Gastrocnemius medialis (tissue), 4 donors: ENCODE results near the gene SHANK1. TPM values are rescaled to one million over a fixed set of nuclear protein-coding genes. Genes with fewer than 3 reads are reported as not detected.

Experiments
- ATAC-seq, 2 donors: fragments of 150-250 bp; one replicate each; pipeline ENCODE4 v1.9.1; 2016
- DNase-seq, 2 donors: peaks; one replicate each; pipeline ENCODE4 v3.0.0-alpha.2; 2019
- H3K27ac ChIP-seq, 4 donors: fragments of 200-600 bp; sonication (generic); 1 replicate in 1 of 4; 2 replicates in 3 of 4; pipeline ENCODE4 v1.5.1; 2016 to 2018; ENCODE audit warnings: mild to moderate bottlenecking in 2 of 4, moderate library complexity in 1 of 4
- H3K27me3 ChIP-seq, 3 donors: fragments of 200-600 bp; sonication (generic) in 2 of 3; 1 replicate in 1 of 3; 2 replicates in 2 of 3; pipeline versions ENCODE4 v1.5.1 to v1.6.0; 2016 to 2019; ENCODE audit warnings: mild to moderate bottlenecking in 1 of 3, moderate library complexity in 1 of 3
- H3K36me3 ChIP-seq, 2 donors: fragments of 200-600 bp; sonication (generic) in 1 of 2; one replicate each; pipeline ENCODE4 v1.5.1; 2017 to 2018
- H3K4me1 ChIP-seq, 2 donors: fragments of 200-600 bp; sonication (generic) in 1 of 2; one replicate each; pipeline ENCODE4 v1.5.1; 2016 to 2017; ENCODE audit warnings: mild to moderate bottlenecking in 2 of 2
- H3K4me3 ChIP-seq, 4 donors: fragments of 200-600 bp; sonication (generic) in 3 of 4; 1 replicate in 1 of 4; 2 replicates in 3 of 4; pipeline ENCODE4 v1.5.1; 2016 to 2019; ENCODE audit warnings: mild to moderate bottlenecking in 2 of 4
- H3K9me3 ChIP-seq, 3 donors: fragments of 200-600 bp; sonication (generic) in 2 of 3; 1 replicate in 1 of 3; 2 replicates in 2 of 3; pipeline ENCODE4 v1.5.1; 2016 to 2019
- CTCF ChIP-seq, 5 experiments: fragments of 450-650 bp in 3 of 5; fragments of 200-600 bp in 2 of 5; sonication (generic) in 2 of 5; IDR thresholded peaks in 4 of 5; conservative IDR thresholded peaks in 1 of 5; 1 replicate in 4 of 5; 2 replicates in 1 of 5; pipeline ENCODE4 v1.5.1; 2016 to 2019; ENCODE audit warnings: antibody characterized with exemption in 5 of 5, mild to moderate bottlenecking in 3 of 5, moderate library complexity in 3 of 5
- POLR2A ChIP-seq, 2 donors: fragments of 450-650 bp; IDR thresholded peaks; one replicate each; pipeline ENCODE4 v1.6.1; 2017; ENCODE audit warnings: antibody characterized with exemption in 2 of 2, mild to moderate bottlenecking in 2 of 2, moderate library complexity in 2 of 2
- in situ Hi-C, 4 donors: fragments of 200-750 bp; cut with MboI; loops; one replicate each; pipeline versions ENCODE4 v1.15.0 to v1.8.0; 2017; ENCODE audit warnings: low sequenced_read_pairs in 4 of 4
- intact Hi-C: fragments of 100-400 bp; cut with DNase I; formaldehyde crosslinking; loops from one replicate; pipeline ENCODE4 v1.15.1; 2023; ENCODE audit warnings: low total_unique reads
- total RNA-seq, 4 donors: library from RNA; depleted of rRNA; stranded (reverse); fragments of >200 nt; gene quantifications; one replicate each; pipeline versions ENCODE4 v1.1.0 to v1.2.3, GENCODE V29; 2016

Gene SHANK1
- total RNA-seq, 4 donors from 2014 or later = 0.68 TPM; not detected in 3

DNA sequence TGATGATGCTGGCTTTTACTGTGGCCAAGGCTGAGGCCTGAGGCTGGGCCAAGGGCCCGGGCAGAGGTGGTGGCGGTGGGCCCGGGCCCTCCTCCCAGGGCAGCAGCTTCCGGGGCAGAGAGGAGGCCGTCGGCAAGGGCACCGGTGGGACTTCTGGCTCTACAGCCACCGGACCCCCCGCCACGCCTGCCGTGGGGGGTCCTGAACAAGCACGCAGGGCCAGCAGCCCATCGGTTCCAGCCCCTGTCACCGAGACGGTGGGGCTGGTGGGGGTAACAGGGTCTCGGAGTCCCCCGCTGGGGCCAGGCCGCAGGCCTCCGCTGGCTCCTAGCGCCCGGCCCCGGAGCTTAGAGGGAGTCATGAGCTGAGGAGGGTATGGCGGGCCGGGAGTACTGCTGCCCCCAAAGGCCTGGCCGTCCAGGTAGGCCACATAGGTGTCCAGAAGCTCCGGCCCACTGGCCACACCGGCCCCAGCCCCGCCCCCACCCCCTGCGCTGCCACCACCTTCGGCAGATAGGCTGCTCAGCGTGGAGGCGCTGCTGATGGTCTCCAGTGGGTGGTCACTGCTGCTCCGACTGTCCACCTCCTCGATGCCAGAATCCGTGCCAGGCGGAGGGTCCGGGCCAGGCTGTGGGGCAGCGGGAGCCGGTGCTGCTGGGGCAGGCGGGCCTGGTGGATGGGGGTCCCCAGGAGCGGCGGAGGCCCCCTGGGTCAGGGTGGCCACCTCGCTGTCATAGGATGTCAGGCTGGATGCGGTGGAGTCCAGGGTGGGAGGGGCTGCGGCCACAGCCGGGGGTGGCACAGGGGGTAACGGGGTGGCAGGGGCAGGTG lies 53.0 kb downstream of the SHANK1 start:
- H3K4me3 ChIP-seq = no peak overlapping the region
- peaks cover 40 to 49% (median 47%) of the 10 kb centered on the region in 3 donors for H3K27me3 ChIP-seq
- DNase-seq (no peak), ATAC-seq (no peak)
- H3K4me1 ChIP-seq = no peaks in the 10 kb centered on the region
- no peaks in the 10 kb centered on the region for H3K9me3 ChIP-seq
- no peak for TF ChIP-seq CTCF (IDR thresholded peaks at IDR 0.05 in 4 of 5, conservative IDR thresholded peaks at IDR 0.05 in 1 of 5)
- in situ Hi-C loops = no loop called here
- H3K36me3 ChIP-seq = no peaks in the 10 kb centered on the region
- intact Hi-C loops = no loop called here
- H3K27ac ChIP-seq = no peak overlapping the region

- no peak overlapping the region for H3K4me3 ChIP-seq
- DNase-seq (no peak), ATAC-seq (no peak)
- TF ChIP-seq CTCF (IDR thresholded peaks at IDR 0.05 in 4 of 5, conservative IDR thresholded peaks at IDR 0.05 in 1 of 5) (no peak), POLR2A (IDR thresholded peaks at IDR 0.05) (no peak)
- H3K36me3 ChIP-seq = no peaks in the 10 kb centered on the region
- H3K27me3 ChIP-seq = peaks cover 44 to 48% (median 44%) of the 10 kb centered on the region in 3 donors
- H3K9me3 ChIP-seq = no peaks in the 10 kb centered on the region
- no peaks in the 10 kb centered on the region for H3K4me1 ChIP-seq
- intact Hi-C loops (no loop called here), in situ Hi-C loops (no loop called here)
- H3K27ac ChIP-seq = no peak overlapping the region
Measured at GRCh38 chr19:50664204-50664603, 55.4 kb downstream of the SHANK1 start.

GRCh38 chr19:50663482-50663790 lies 56.2 kb downstream of the SHANK1 start:
- no peaks in the 10 kb centered on the region for H3K36me3 ChIP-seq
- in situ Hi-C loops = no loop called here
- no peaks in the 10 kb centered on the region for H3K9me3 ChIP-seq
- H3K4me1 ChIP-seq = no peaks in the 10 kb centered on the region
- peaks cover 45 to 50% (median 50%) of the 10 kb centered on the region in 3 donors for H3K27me3 ChIP-seq
- ATAC-seq = no peak
- intact Hi-C loops = no loop called here
- no peak overlapping the region for H3K4me3 ChIP-seq
- no peak overlapping the region for H3K27ac ChIP-seq
- TF ChIP-seq POLR2A (IDR thresholded peaks at IDR 0.05) (no peak), CTCF (IDR thresholded peaks at IDR 0.05 in 4 of 5, conservative IDR thresholded peaks at IDR 0.05 in 1 of 5) (no peak)
- DNase-seq = no peak

- ATAC-seq (no peak), DNase-seq (no peak)
- Histone ChIP-seq H3K36me3 (no peaks in the 10 kb centered on the region), H3K9me3 (no peaks in the 10 kb centered on the region), H3K4me1 (no peaks in the 10 kb centered on the region), H3K4me3 (no peak overlapping the region), H3K27ac (no peak overlapping the region), H3K27me3 (peaks cover 49 to 53% (median 53%) of the 10 kb centered on the region in 3 donors)
- intact Hi-C loops = no loop called here
- TF ChIP-seq CTCF (IDR thresholded peaks at IDR 0.05 in 4 of 5, conservative IDR thresholded peaks at IDR 0.05 in 1 of 5) (no peak), POLR2A (IDR thresholded peaks at IDR 0.05) (no peak)
- in situ Hi-C loops = no loop called here
Measured at GRCh38 chr19:50662651-50663481, 56.7 kb downstream of the SHANK1 start.
